HCT116 (cell line): ENCODE results near the gene MALSU1. TPM values are rescaled to one million over a fixed set of nuclear protein-coding genes. Genes with fewer than 3 reads are reported as not detected.
A peak's percentile ranks its signal among the peaks of the same experiment; 100 is the strongest.

Experiments used
- ATAC-seq: fragments of 200-7000 bp; cut with Tn5 transposase; 2 replicates; pipeline ENCODE4 v1.9.1; 2020; ENCODE audit warnings: mild to moderate bottlenecking, moderate library complexity
- BruUV-seq: library from RNA; stranded (reverse); fragments of 400-500 nt; replicated peaks from 2 replicates; lab custom pipeline; 2021; lab: Mats Ljungman, UMichigan
- CTCF ChIA-PET: fragments of 300-600 bp; sonication (Branson Sonifier 250); formaldehyde crosslinking; loops from one replicate; lab custom pipeline; 2021; ENCODE audit warnings: antibody characterized with exemption; lab: Charles Lee
- POLR2A ChIA-PET: fragments of 300-600, 350-600 bp; sonication (Branson Sonifier 250); formaldehyde crosslinking; loops from one replicate; lab custom pipeline; 2021; ENCODE audit warnings: antibody characterized with exemption; lab: Charles Lee
- RAD21 ChIA-PET, 2 experiments: fragments of 300-600 bp; sonication (Branson Sonifier 250); formaldehyde crosslinking; loops; one replicate each; lab custom pipeline; 2023; ENCODE audit warnings: low total read pairs in 2 of 2; ENCODE audit not compliant: uncharacterized antibody in 2 of 2, unreplicated experiment in 2 of 2, low non-redundant PET in 1 of 2; lab: Charles Lee
- DNase-seq: peaks from one replicate; pipeline ENCODE4 v3.0.0-alpha.2; 2010; ENCODE audit warnings: low read depth, low spot score
- H2AFZ ChIP-seq: fragments of 200-600 bp; shearing (Covaris generic), sonication (generic); 2 replicates; pipeline ENCODE4 v1.6.1; 2017; ENCODE audit warnings: low read depth, mixed run types, mixed read lengths, antibody characterized with exemption, low read length; ENCODE audit not compliant: poor library complexity, severe bottlenecking
- H3K27ac ChIP-seq: 2 replicates; pipeline ENCODE4 v1.5.1; 2012; ENCODE audit warnings: low read depth, low read length
- H3K27me3 ChIP-seq: fragments of 200-600 bp; sonication (generic); 2 replicates; pipeline ENCODE4 v1.6.1; 2016; ENCODE audit warnings: mixed run types, low read length, mixed read lengths; ENCODE audit not compliant: insufficient read depth
- H3K36me3 ChIP-seq, 2 experiments: fragments of 200-500 bp in 1 of 2; fragments of 200-600 bp in 1 of 2; sonication (Bioruptor generic) in 1 of 2; sonication (generic) in 1 of 2; 2 replicates each; pipeline versions ENCODE4 v1.5.1 to v1.6.1; 2014 to 2016; ENCODE audit warnings: low read length in 2 of 2, inconsistent platforms in 1 of 2, mixed read lengths in 1 of 2, mixed run types in 1 of 2; ENCODE audit not compliant: insufficient read depth in 2 of 2, control insufficient read depth in 1 of 2
- H3K4me1 ChIP-seq, 2 experiments: fragments of 200-600 bp in 1 of 2; sonication (generic) in 1 of 2; 2 replicates each; pipeline versions ENCODE4 v1.5.1 to v1.6.1; 2012 to 2017; ENCODE audit warnings: low read length in 2 of 2, inconsistent platforms in 1 of 2, mild to moderate bottlenecking in 1 of 2, mixed read lengths in 1 of 2, mixed run types in 1 of 2, moderate library complexity in 1 of 2; ENCODE audit not compliant: insufficient read depth in 2 of 2, control insufficient read depth in 1 of 2
- H3K4me2 ChIP-seq: fragments of 200-600 bp; sonication (generic); 2 replicates; pipeline ENCODE4 v1.6.1; 2017; ENCODE audit warnings: mixed run types, low read length, mixed read lengths
- H3K4me3 ChIP-seq, 2 experiments: fragments of 200-600 bp in 1 of 2; sonication (generic) in 1 of 2; replicated peaks in 1 of 2; 2 replicates each; pipeline ENCODE4 v1.5.1; 2011 to 2016; ENCODE audit warnings: low read length in 2 of 2, control low read depth in 1 of 2, low read depth in 1 of 2, mild to moderate bottlenecking in 1 of 2, mixed read lengths in 1 of 2, mixed run types in 1 of 2
- H3K79me2 ChIP-seq: fragments of 200-600 bp; sonication (generic); 2 replicates; pipeline ENCODE4 v1.6.1; 2017; ENCODE audit warnings: mild to moderate bottlenecking, mixed run types, low read length, moderate library complexity, mixed read lengths; ENCODE audit not compliant: insufficient read depth
- H3K9ac ChIP-seq: fragments of 200-600 bp; sonication (generic); 2 replicates; pipeline ENCODE4 v1.6.1; 2016; ENCODE audit warnings: low read length, mixed read lengths
- H3K9me2 ChIP-seq: fragments of 200-600 bp; sonication (generic), shearing (Covaris generic); 2 replicates; pipeline ENCODE4 v1.6.1; 2017; ENCODE audit warnings: mixed run types, mild to moderate bottlenecking, moderate library complexity; ENCODE audit not compliant: insufficient read depth
- H3K9me3 ChIP-seq, 2 experiments: fragments of 200-500 bp in 1 of 2; fragments of 200-600 bp in 1 of 2; sonication (Bioruptor generic) in 1 of 2; sonication (generic) in 1 of 2; 2 replicates each; pipeline ENCODE4 v1.6.1; 2014 to 2017; ENCODE audit warnings: low read length in 2 of 2, mixed read lengths in 2 of 2, inconsistent platforms in 1 of 2, low read depth in 1 of 2, mild to moderate bottlenecking in 1 of 2, mixed run types in 1 of 2, moderate library complexity in 1 of 2; ENCODE audit not compliant: control insufficient read depth in 1 of 2, insufficient read depth in 1 of 2
- H4K20me1 ChIP-seq: fragments of 200-600 bp; sonication (generic), shearing (Covaris generic); 2 replicates; pipeline ENCODE4 v1.6.1; 2017; ENCODE audit warnings: mixed run types, mild to moderate bottlenecking, moderate library complexity; ENCODE audit not compliant: insufficient read depth
- CBX3 ChIP-seq: IDR thresholded peaks from 2 replicates; pipeline ENCODE4 v1.6.1; 2012; ENCODE audit warnings: low read depth
- CEBPB ChIP-seq: IDR thresholded peaks from 2 replicates; pipeline ENCODE4 v1.6.1; 2012; ENCODE audit warnings: low read depth
- EGR1 ChIP-seq: IDR thresholded peaks from 2 replicates; pipeline ENCODE4 v1.6.1; 2012; ENCODE audit warnings: low read depth
- ELF1 ChIP-seq: IDR thresholded peaks from 2 replicates; pipeline ENCODE4 v1.6.1; 2012; ENCODE audit warnings: low read depth, borderline replicate concordance
- EZH2 ChIP-seq: fragments of 200-600 bp; sonication (generic); IDR thresholded peaks from 2 replicates; pipeline ENCODE4 v1.6.1; 2017; ENCODE audit warnings: antibody characterized with exemption, mixed run types
- EZH2phosphoT487 ChIP-seq: fragments of 200-600 bp; IDR thresholded peaks from 2 replicates; pipeline ENCODE4 v1.6.1; 2018; ENCODE audit warnings: antibody characterized with exemption, borderline replicate concordance
- JUND ChIP-seq: IDR thresholded peaks from 2 replicates; pipeline ENCODE4 v1.6.1; 2012
- POLR2A ChIP-seq: IDR thresholded peaks from 2 replicates; pipeline ENCODE4 v1.7.0; 2011; ENCODE audit warnings: borderline replicate concordance; ENCODE audit not compliant: insufficient read depth, insufficient read length; ENCODE audit errors: extremely low read depth
- POLR2AphosphoS5 ChIP-seq: IDR thresholded peaks from 2 replicates; pipeline ENCODE4 v1.6.1; 2011; ENCODE audit warnings: mild to moderate bottlenecking, low read depth, low read length, moderate library complexity
- RAD21 ChIP-seq: IDR thresholded peaks from 2 replicates; pipeline ENCODE4 v1.6.1; 2012; ENCODE audit warnings: low read depth, mild to moderate bottlenecking
- SP1 ChIP-seq: IDR thresholded peaks from 2 replicates; pipeline ENCODE4 v1.6.1; 2012; ENCODE audit warnings: low read depth
- SRF ChIP-seq: IDR thresholded peaks from 2 replicates; pipeline ENCODE4 v1.6.1; 2012; ENCODE audit warnings: low read depth
- ZNF274 ChIP-seq: fragments of 200-500 bp; sonication (Bioruptor generic); IDR thresholded peaks from 2 replicates; pipeline ENCODE4 v1.6.1; 2014; ENCODE audit warnings: mild to moderate bottlenecking, low read depth, low read length, inconsistent platforms
- intact Hi-C: fragments of 100-400 bp; cut with micrococcal nuclease; formaldehyde crosslinking; loops from 2 replicates; pipeline ENCODE4 v1.10.0; 2022
- total RNA-seq: library from RNA; stranded (reverse); gene quantifications from one replicate; pipeline ENCODE4 v1.2.1, GENCODE V29; 2021; ENCODE audit not compliant: unreplicated experiment
- TF ChIP-seq, protein P1 (sequence below): IDR thresholded peaks from 2 replicates; pipeline ENCODE4 v1.6.1; 2012
- TF ChIP-seq, protein P2 (sequence below): IDR thresholded peaks from 2 replicates; pipeline ENCODE4 v1.6.1; 2012
- TF ChIP-seq, protein P3 (sequence below): IDR thresholded peaks from 2 replicates; pipeline ENCODE4 v1.6.1; 2011; ENCODE audit warnings: mild to moderate bottlenecking, low read length, moderate library complexity; ENCODE audit not compliant: insufficient replicate concordance; ENCODE audit errors: extremely low read depth

The MALSU1 gene
- total RNA-seq, 1 experiment from 2014 or later, result 105 TPM

DNA sequence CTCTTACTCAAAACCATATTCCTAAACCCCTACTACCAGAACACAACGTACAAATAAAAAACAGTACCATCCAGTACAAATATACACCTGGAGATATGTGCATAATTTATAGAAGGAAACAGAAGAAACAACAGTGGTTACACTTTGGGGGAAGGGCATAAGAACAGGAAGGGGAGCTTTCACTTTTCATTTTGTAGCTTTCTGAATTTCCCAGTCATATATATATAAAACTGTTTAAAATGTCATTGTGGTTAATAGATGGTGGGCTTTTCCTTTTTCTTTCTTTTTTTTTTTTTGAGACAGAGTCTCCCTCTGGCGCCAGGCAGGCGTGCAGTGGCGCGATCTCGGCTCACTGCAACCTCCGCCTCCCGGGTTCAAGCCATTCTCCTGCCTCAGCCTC, 47.2 kb downstream of the MALSU1 start (continued):
- no peak for TF ChIP-seq SRF
- TF ChIP-seq JUND, result no peak

DNA sequence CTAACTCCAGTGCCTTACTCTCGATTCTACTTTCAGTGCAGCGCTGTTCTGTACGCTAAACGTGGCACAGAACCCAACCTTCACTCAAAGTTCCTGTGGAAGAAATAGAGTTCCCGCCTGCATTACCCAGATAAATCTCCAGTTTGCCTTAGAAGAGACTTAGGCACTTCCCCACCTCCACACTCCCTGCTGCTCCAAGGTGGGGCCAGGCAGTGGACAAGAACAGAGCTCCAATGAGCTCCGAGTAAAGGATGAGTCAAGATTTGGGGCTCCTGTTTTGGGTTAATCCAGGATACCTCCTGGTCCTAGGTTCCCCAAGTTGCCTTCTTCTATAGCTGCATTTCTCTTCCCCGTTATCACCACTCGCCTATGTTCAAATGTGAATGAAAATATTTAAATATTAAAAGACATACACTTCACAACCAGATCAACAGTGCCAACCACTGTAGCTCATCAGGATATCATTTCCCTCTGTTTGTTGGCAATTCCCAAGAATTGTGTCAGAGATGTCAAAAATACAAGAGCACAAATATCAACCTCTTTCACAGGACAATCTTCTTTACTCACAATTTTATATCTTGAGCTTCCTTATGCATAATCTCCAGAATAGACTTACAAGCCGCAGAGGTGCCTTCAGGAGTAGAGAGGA, 48.0 kb downstream of the MALSU1 start:
- TF ChIP-seq, protein P1, sequence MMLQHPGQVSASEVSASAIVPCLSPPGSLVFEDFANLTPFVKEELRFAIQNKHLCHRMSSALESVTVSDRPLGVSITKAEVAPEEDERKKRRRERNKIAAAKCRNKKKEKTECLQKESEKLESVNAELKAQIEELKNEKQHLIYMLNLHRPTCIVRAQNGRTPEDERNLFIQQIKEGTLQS, result no peak
- TF ChIP-seq JUND, result no peak
- TF ChIP-seq, protein P2, sequence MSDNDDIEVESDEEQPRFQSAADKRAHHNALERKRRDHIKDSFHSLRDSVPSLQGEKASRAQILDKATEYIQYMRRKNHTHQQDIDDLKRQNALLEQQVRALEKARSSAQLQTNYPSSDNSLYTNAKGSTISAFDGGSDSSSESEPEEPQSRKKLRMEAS, result no peak
- TF ChIP-seq EZH2, result no peak
- no peak for TF ChIP-seq EGR1
- TF ChIP-seq, protein P3, sequence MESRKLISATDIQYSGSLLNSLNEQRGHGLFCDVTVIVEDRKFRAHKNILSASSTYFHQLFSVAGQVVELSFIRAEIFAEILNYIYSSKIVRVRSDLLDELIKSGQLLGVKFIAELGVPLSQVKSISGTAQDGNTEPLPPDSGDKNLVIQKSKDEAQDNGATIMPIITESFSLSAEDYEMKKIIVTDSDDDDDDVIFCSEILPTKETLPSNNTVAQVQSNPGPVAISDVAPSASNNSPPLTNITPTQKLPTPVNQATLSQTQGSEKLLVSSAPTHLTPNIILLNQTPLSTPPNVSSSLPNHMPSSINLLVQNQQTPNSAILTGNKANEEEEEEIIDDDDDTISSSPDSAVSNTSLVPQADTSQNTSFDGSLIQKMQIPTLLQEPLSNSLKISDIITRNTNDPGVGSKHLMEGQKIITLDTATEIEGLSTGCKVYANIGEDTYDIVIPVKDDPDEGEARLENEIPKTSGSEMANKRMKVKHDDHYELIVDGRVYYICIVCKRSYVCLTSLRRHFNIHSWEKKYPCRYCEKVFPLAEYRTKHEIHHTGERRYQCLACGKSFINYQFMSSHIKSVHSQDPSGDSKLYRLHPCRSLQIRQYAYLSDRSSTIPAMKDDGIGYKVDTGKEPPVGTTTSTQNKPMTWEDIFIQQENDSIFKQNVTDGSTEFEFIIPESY, result no peak
- TF ChIP-seq POLR2AphosphoS5, result no peak
- no peak for TF ChIP-seq POLR2A
- no peak for TF ChIP-seq CEBPB
- no peak for TF ChIP-seq EZH2phosphoT487
- no peak for TF ChIP-seq ZNF274
- TF ChIP-seq ELF1, result no peak
- no peak for TF ChIP-seq RAD21
- TF ChIP-seq CBX3, result no peak
- no peak for TF ChIP-seq SP1
- Histone ChIP-seq H2AFZ (no peak overlapping the region), H3K27me3 (no peaks in the 10 kb centered on the region), H3K36me3 (peaks cover 11 to 37% of the 10 kb centered on the region in 2 experiments; a peak in 3 of 4 replicates), H3K79me2 (peaks cover 18% of the 10 kb centered on the region; the same call in 1 of the 2 replicates), H3K4me1 (peaks cover 58 to 69% of the 10 kb centered on the region in 2 experiments), H3K9me2 (no peaks in the 10 kb centered on the region), H3K27ac (peak overlapping the region; percentile 92), H3K9me3 (no peaks in the 10 kb centered on the region), H3K4me2 (peak overlapping the region; percentile 65), H3K4me3 (peak overlapping the region; percentile 24 to 39), H4K20me1 (no peaks in the 10 kb centered on the region), H3K9ac (peak overlapping the region; percentile 49)
- POLR2A ChIA-PET, result interaction anchor here (1.0 to 1.4 kb wide), 2 partner anchors 11 kb away, joined by 3 to 4 read pairs; no protein-coding TSS in a partner anchor
- CTCF ChIA-PET, result interaction anchor here (0.7 kb wide), 1 partner anchor 75 kb away, joined by 3 read pairs; no protein-coding TSS in a partner anchor
- DNase-seq, result no peak
- BruUV-seq, result TSS peak; percentile 38
- ATAC-seq, result peak; percentile 31
- RAD21 ChIA-PET, result no interaction called here
- intact Hi-C loops, result no loop called here
